ENCODE results near the gene ADGRG2. TPM values are rescaled to one million over a fixed set of nuclear protein-coding genes. Genes with fewer than 3 reads are reported as not detected.
"Not testable (repeated sequence)": the region's sequence is repeated elsewhere in the genome, so short reads cannot be mapped to it uniquely, and the experiment has no call there.

The ADGRG2 gene
- total RNA-seq, 2 experiments from 2014 or later: not detected

DNA sequence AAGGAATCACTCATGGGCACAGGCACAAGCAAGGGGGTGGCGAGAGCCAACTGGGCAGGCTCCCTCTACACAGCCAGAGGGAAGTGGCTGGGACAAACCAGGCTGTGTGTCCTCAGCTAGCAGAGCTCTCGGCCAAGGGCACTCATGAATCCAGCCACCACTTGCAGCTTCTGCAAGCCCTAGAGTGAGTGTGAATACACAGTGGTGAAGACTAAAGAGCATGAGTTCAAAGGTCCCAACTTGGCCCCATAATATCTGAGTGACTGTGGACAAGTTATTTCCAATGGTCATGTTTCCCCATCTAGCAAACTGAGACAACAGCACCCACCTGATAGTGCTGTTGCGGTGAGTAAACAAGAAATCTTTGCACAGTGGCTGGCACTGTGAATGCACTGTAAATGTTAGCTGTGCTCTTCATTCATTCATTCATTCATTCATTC lies 51.7 kb downstream of the ADGRG2 start:
- no peak for DNase-seq
- intact Hi-C loops (cut with micrococcal nuclease): no loop called here
- Mint-ChIP-seq H3K27me3 (ENCODE audit: low read depth) (no peaks in the 10 kb centered on the region), H3K36me3 (ENCODE audit: low read depth) (no peaks in the 10 kb centered on the region), H3K4me1 (ENCODE audit: low read depth) (no peaks in the 10 kb centered on the region), H3K27ac (no peak overlapping the region), H3K4me3 (no peak overlapping the region), H3K9me3 (no peaks in the 10 kb centered on the region)
- CTCF ChIA-PET: no interaction called here

GRCh38 chrX:19066987-19067386 lies 55.3 kb downstream of the ADGRG2 start:
- H3K27ac Mint-ChIP-seq; H3K4me1 Mint-ChIP-seq (ENCODE audit: low read depth); H3K27me3 Mint-ChIP-seq (ENCODE audit: low read depth); H3K4me3 Mint-ChIP-seq; intact Hi-C loops (cut with micrococcal nuclease); DNase-seq; H3K9me3 Mint-ChIP-seq; H3K36me3 Mint-ChIP-seq (ENCODE audit: low read depth); CTCF ChIA-PET: not testable (repeated sequence)

GRCh38 chrX:19065535-19065934 lies 56.7 kb downstream of the ADGRG2 start:
- DNase-seq: no peak
- Mint-ChIP-seq H3K9me3 (no peaks in the 10 kb centered on the region), H3K27ac (no peak overlapping the region), H3K36me3 (ENCODE audit: low read depth) (no peaks in the 10 kb centered on the region), H3K4me3 (no peak overlapping the region), H3K4me1 (ENCODE audit: low read depth) (no peaks in the 10 kb centered on the region), H3K27me3 (ENCODE audit: low read depth) (no peaks in the 10 kb centered on the region)
- intact Hi-C loops (cut with micrococcal nuclease): no loop called here
- CTCF ChIA-PET: no interaction called here

DNA sequence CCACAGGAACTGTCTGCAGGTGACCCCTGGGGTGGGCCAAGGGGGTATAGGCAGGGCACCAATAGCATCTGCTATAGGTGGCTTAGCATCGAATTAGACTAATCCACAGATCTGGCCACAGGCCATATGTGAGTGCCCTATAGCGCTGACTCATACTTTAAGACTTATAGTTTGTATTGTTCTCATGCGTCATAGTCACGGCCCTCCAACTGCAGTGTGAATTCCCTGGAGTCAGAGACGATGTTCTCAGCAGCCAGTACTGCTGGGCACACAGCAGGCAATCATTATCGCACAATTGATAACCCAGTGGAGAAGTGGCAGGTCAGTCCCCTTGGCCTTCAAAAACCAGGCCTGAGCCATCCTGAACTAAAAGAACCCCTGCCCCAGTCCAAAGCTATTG lies 58.1 kb downstream of the ADGRG2 start:
- H3K4me3 Mint-ChIP-seq: no peak overlapping the region
- H3K9me3 Mint-ChIP-seq: no peaks in the 10 kb centered on the region
- no peak overlapping the region for H3K27ac Mint-ChIP-seq
- H3K27me3 Mint-ChIP-seq (ENCODE audit: low read depth): no peaks in the 10 kb centered on the region
- no peaks in the 10 kb centered on the region for H3K36me3 Mint-ChIP-seq (ENCODE audit: low read depth)
- intact Hi-C loops (cut with micrococcal nuclease): no loop called here
- H3K4me1 Mint-ChIP-seq (ENCODE audit: low read depth): no peaks in the 10 kb centered on the region
- no peak for DNase-seq
- CTCF ChIA-PET: no interaction called here

GRCh38 chrX:19063030-19063429 lies 59.2 kb downstream of the ADGRG2 start:
- no peak overlapping the region for H3K27ac Mint-ChIP-seq
- no peaks in the 10 kb centered on the region for H3K9me3 Mint-ChIP-seq
- CTCF ChIA-PET: interaction anchor here (0.6 kb wide), 1 partner anchor 9 kb away, joined by 3 read pairs; no protein-coding TSS in a partner anchor
- H3K27me3 Mint-ChIP-seq (ENCODE audit: low read depth): no peaks in the 10 kb centered on the region
- no peaks in the 10 kb centered on the region for H3K4me1 Mint-ChIP-seq (ENCODE audit: low read depth)
- DNase-seq: no peak
- no peaks in the 10 kb centered on the region for H3K36me3 Mint-ChIP-seq (ENCODE audit: low read depth)
- intact Hi-C loops (cut with micrococcal nuclease): no loop called here
- H3K4me3 Mint-ChIP-seq: no peak overlapping the region

GRCh38 chrX:19059067-19059466 lies 63.2 kb downstream of the ADGRG2 start:
- CTCF ChIA-PET: no interaction called here

GRCh38 chrX:19057856-19058255 lies 64.4 kb downstream of the ADGRG2 start:
- Mint-ChIP-seq H3K36me3 (ENCODE audit: low read depth) (no peaks in the 10 kb centered on the region), H3K4me3 (no peak overlapping the region), H3K27me3 (ENCODE audit: low read depth) (no peaks in the 10 kb centered on the region), H3K9me3 (no peaks in the 10 kb centered on the region), H3K4me1 (ENCODE audit: low read depth) (no peaks in the 10 kb centered on the region), H3K27ac (no peak overlapping the region)
- CTCF ChIA-PET: no interaction called here
- no peak for DNase-seq
- intact Hi-C loops (cut with micrococcal nuclease): no loop called here

More at GRCh38 chrX:19059067-19059466, 63.2 kb downstream of the ADGRG2 start:
- Mint-ChIP-seq H3K27ac (no peak overlapping the region), H3K9me3 (no peaks in the 10 kb centered on the region), H3K27me3 (ENCODE audit: low read depth) (no peaks in the 10 kb centered on the region), H3K4me3 (no peak overlapping the region), H3K36me3 (ENCODE audit: low read depth) (no peaks in the 10 kb centered on the region), H3K4me1 (ENCODE audit: low read depth) (no peaks in the 10 kb centered on the region)
- intact Hi-C loops (cut with micrococcal nuclease): no loop called here
- no peak for DNase-seq

- H3K9me3 Mint-ChIP-seq: no peaks in the 10 kb centered on the region
- CTCF ChIA-PET: no interaction called here
- H3K36me3 Mint-ChIP-seq (ENCODE audit: low read depth): no peaks in the 10 kb centered on the region
- no peak overlapping the region for H3K4me3 Mint-ChIP-seq
- H3K4me1 Mint-ChIP-seq (ENCODE audit: low read depth): no peaks in the 10 kb centered on the region
- intact Hi-C loops (cut with micrococcal nuclease): no loop called here
- DNase-seq: no peak
- no peaks in the 10 kb centered on the region for H3K27me3 Mint-ChIP-seq (ENCODE audit: low read depth)
- no peak overlapping the region for H3K27ac Mint-ChIP-seq
Observed at GRCh38 chrX:19049110-19049509, 73.2 kb downstream of the ADGRG2 start.

DNA sequence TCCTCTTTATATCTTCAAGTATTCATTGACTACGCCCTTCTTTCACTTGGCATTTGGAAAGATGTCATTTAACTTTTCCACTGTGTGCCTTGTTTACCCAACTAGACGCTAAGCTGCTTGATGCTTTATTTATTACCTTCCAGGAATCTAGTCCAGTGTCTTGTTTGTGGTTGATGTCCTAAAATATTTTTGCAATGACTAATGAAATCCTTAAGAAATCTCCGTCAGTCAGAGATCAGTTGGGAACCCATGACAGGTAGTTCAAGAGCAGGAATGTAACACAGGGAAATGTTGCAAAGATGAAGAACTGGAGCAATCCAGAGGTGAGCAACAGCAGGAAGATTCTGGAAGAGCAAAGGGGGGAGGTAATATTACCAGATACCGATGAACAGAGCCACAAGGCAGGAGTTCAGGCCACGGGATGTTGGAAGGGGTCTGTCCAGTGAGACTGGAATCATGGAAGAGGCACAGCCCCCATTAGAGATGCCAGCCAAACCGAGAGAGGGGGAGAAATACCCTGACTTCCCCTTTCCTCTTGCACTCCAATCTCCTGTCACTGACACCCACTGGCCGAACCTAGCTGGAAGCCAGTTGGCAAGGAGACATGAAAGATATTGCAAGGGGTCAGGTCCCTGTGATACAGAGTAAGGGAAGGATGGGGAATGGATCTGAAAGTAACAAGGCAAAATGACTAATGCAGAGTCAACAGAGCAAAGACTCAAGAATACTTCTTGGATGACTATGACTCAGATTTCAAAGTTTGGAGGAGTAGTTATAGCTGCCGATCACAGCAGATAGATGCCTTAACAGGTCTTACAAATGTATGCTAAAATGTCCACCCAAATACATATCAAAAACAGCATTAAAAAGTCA lies 75.7 kb downstream of the ADGRG2 start:
- Mint-ChIP-seq H3K27me3 (ENCODE audit: low read depth) (no peaks in the 10 kb centered on the region), H3K4me1 (ENCODE audit: low read depth) (no peaks in the 10 kb centered on the region), H3K36me3 (ENCODE audit: low read depth) (no peaks in the 10 kb centered on the region), H3K4me3 (no peak overlapping the region), H3K27ac (no peak overlapping the region), H3K9me3 (no peaks in the 10 kb centered on the region)
- no peak for DNase-seq
- CTCF ChIA-PET: no interaction called here
- intact Hi-C loops (cut with micrococcal nuclease): no loop called here

- CTCF ChIA-PET: interaction anchor here (0.6 to 2.6 kb wide), 4 partner anchors 11 to 293 kb away, joined by 3 to 19 read pairs (median 4); no protein-coding TSS in a partner anchor
- Mint-ChIP-seq H3K27me3 (ENCODE audit: low read depth) (no peaks in the 10 kb centered on the region), H3K9me3 (no peaks in the 10 kb centered on the region), H3K4me3 (no peak overlapping the region), H3K4me1 (ENCODE audit: low read depth) (no peaks in the 10 kb centered on the region), H3K27ac (no peak overlapping the region), H3K36me3 (ENCODE audit: low read depth) (no peaks in the 10 kb centered on the region)
- DNase-seq: no peak
- intact Hi-C loops (cut with micrococcal nuclease): loop anchor here (1.0 to 5.0 kb wide), 2 partner anchors 294 to 648 kb away; no protein-coding TSS in a partner anchor
Observed at GRCh38 chrX:19040373-19040772, 81.9 kb downstream of the ADGRG2 start.

DNA sequence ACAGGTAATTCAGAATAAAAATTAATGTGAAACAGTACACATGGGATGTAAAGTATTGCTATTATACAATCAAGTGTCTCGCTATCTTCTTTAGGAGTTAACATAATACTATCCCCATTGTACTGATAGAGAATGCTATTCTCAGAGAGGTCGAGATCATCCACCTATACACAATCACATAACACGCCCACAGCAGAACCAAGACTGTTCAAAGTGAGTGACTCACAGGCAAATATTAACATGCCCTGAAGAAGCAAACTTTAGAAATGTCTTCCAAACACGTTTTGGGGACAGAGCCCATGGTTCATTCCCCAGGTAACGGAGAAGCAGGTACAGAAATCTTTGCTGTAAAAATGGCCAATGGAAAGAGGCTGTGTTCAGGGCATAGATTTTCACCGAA lies 88.2 kb downstream of the ADGRG2 start:
- H3K9me3 Mint-ChIP-seq: no peaks in the 10 kb centered on the region
- intact Hi-C loops (cut with micrococcal nuclease): no loop called here
- DNase-seq: no peak
- no peaks in the 10 kb centered on the region for H3K4me1 Mint-ChIP-seq (ENCODE audit: low read depth)
- CTCF ChIA-PET: no interaction called here
- no peak overlapping the region for H3K27ac Mint-ChIP-seq
- no peaks in the 10 kb centered on the region for H3K36me3 Mint-ChIP-seq (ENCODE audit: low read depth)
- H3K4me3 Mint-ChIP-seq: no peak overlapping the region
- H3K27me3 Mint-ChIP-seq (ENCODE audit: low read depth): no peaks in the 10 kb centered on the region

DNA sequence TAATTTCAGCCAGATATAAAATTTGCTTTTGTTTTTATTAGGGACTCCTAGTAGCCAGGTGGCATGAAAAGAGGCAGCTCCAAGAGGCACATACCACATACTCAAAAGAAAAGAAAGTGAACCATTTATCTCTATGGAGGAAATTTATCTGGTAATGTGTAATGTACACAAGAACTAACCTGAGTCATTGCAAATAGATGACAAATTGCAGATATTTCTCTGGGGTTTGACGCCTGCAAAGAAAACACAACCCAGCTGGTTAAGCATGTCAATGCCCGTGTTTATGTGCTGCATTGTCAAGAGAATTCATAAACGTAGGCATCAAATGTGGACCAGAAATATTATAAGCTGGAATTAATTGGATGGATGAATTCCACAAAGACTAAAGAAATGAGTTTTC lies 91.5 kb downstream of the ADGRG2 start:
- Mint-ChIP-seq H3K36me3 (ENCODE audit: low read depth) (no peaks in the 10 kb centered on the region), H3K9me3 (no peaks in the 10 kb centered on the region), H3K27ac (no peak overlapping the region), H3K27me3 (ENCODE audit: low read depth) (no peaks in the 10 kb centered on the region), H3K4me1 (ENCODE audit: low read depth) (no peaks in the 10 kb centered on the region), H3K4me3 (no peak overlapping the region)
- DNase-seq: no peak
- CTCF ChIA-PET: no interaction called here
- intact Hi-C loops (cut with micrococcal nuclease): no loop called here

DNA sequence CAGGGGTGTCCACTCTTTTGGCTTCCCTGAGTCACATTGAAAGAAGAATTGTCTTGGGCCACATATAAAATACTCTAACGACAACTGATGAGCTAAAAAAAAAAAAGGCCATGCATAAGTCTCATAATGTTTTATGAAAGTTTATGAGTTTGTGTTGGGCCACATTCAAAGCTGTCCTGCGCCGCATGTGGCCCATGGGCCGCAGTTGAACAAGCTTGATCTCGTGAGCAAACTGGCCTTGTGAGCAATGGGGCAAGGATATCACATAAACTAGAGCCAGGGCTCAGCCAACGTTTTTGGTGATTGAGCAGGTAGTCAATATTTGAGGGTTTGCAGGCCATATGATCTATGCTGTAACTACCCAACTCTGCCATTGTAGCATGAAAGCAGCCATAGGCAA lies 93.7 kb downstream of the ADGRG2 start:
- H3K9me3 Mint-ChIP-seq: no peaks in the 10 kb centered on the region
- H3K36me3 Mint-ChIP-seq (ENCODE audit: low read depth): no peaks in the 10 kb centered on the region
- DNase-seq: no peak
- H3K4me1 Mint-ChIP-seq (ENCODE audit: low read depth): no peaks in the 10 kb centered on the region
- intact Hi-C loops (cut with micrococcal nuclease): no loop called here
- H3K4me3 Mint-ChIP-seq: no peak overlapping the region
- no peaks in the 10 kb centered on the region for H3K27me3 Mint-ChIP-seq (ENCODE audit: low read depth)
- H3K27ac Mint-ChIP-seq: no peak overlapping the region
- CTCF ChIA-PET: no interaction called here
